HEK293 (cell line): ENCODE measurements around the gene DEPDC5.

Source experiments
- CTCF ChIA-PET: fragments of 350-600 bp; formaldehyde crosslinking; extraction: SDS; loops from one replicate; lab custom pipeline; 2021; ENCODE audit warnings: antibody characterized with exemption; lab: Yijun Ruan, JAX
- POLR2A ChIA-PET: fragments of 300-600 bp; formaldehyde crosslinking; extraction: SDS; loops from one replicate; lab custom pipeline; 2020; ENCODE audit warnings: antibody characterized with exemption, inconsistent platforms; lab: Yijun Ruan, JAX
- H3K27ac ChIP-seq: fragments of 200-500 bp; sonication (Bioruptor generic); 2 replicates; pipeline ENCODE4 v1.5.1; 2014; ENCODE audit warnings: low read depth, low read length, control low read depth, inconsistent platforms; ENCODE audit errors: extremely low read depth
- H3K36me3 ChIP-seq, 2 experiments: fragments of 200-500 bp in 1 of 2; sonication (Bioruptor generic) in 1 of 2; 1 replicate in 1 of 2; 2 replicates in 1 of 2; pipeline ENCODE4 v1.5.1; 2014 to 2017; ENCODE audit warnings: inconsistent platforms in 2 of 2, low read length in 2 of 2; ENCODE audit not compliant: control insufficient read depth in 2 of 2, insufficient read depth in 1 of 2
- H3K4me1 ChIP-seq: fragments of 200-500 bp; sonication (Bioruptor generic); 2 replicates; pipeline ENCODE4 v1.5.1; 2014; ENCODE audit warnings: mild to moderate bottlenecking, low read length, inconsistent platforms; ENCODE audit not compliant: control insufficient read depth, insufficient read depth
- H3K4me3 ChIP-seq: 2 replicates; pipeline ENCODE4 v1.5.1; 2011; ENCODE audit warnings: low read depth, mild to moderate bottlenecking, control low read depth, low read length, moderate library complexity
- H3K9me3 ChIP-seq: fragments of 200-500 bp; sonication (Bioruptor generic); 2 replicates; pipeline ENCODE4 v1.5.1; 2014; ENCODE audit warnings: low read depth, low read length, inconsistent platforms; ENCODE audit not compliant: control insufficient read depth, insufficient read depth
- BCL11B ChIP-seq: fragments of 450-650 bp; formaldehyde crosslinking; IDR thresholded peaks from 2 replicates; pipeline ENCODE4 v1.5.1; 2016; ENCODE audit warnings: low read depth, missing biosample characterization, missing genetic modification characterization
- EGR2 ChIP-seq: fragments of 450-650 bp; formaldehyde crosslinking; IDR thresholded peaks from 2 replicates; pipeline ENCODE4 v1.5.1; 2016; ENCODE audit warnings: low read depth, missing biosample characterization, missing genetic modification characterization
- FEZF1 ChIP-seq: fragments of 450-650 bp; formaldehyde crosslinking; IDR thresholded peaks from 2 replicates; pipeline ENCODE4 v1.5.1; 2016; ENCODE audit warnings: missing biosample characterization, missing genetic modification characterization
- IKZF3 ChIP-seq: fragments of 450-650 bp; IDR thresholded peaks from 2 replicates; pipeline ENCODE4 v1.5.0; 2018; ENCODE audit warnings: missing biosample characterization, mild to moderate bottlenecking, missing genetic modification characterization, moderate library complexity
- KLF17 ChIP-seq: fragments of 450-650 bp; formaldehyde crosslinking; IDR thresholded peaks from 2 replicates; pipeline ENCODE4 v1.5.1; 2016; ENCODE audit warnings: missing biosample characterization, missing genetic modification characterization
- KLF7 ChIP-seq: fragments of 450-650 bp; formaldehyde crosslinking; IDR thresholded peaks from 2 replicates; pipeline ENCODE4 v1.5.1; 2016; ENCODE audit warnings: missing biosample characterization, missing genetic modification characterization, borderline replicate concordance
- REPIN1 ChIP-seq: fragments of 450-650 bp; formaldehyde crosslinking; IDR thresholded peaks from 2 replicates; pipeline ENCODE4 v1.5.1; 2017; ENCODE audit warnings: missing biosample characterization, missing genetic modification characterization, low read depth
- TRIM28 ChIP-seq: IDR thresholded peaks from 2 replicates; pipeline ENCODE4 v1.6.1; 2011; ENCODE audit warnings: low read length, control low read depth, borderline replicate concordance
- ZBTB8A ChIP-seq: fragments of 450-650 bp; formaldehyde crosslinking; IDR thresholded peaks from 2 replicates; pipeline ENCODE4 v1.5.1; 2016; ENCODE audit warnings: missing biosample characterization, missing genetic modification characterization
- ZFP3 ChIP-seq: fragments of 450-650 bp; formaldehyde crosslinking; IDR thresholded peaks from 2 replicates; pipeline ENCODE4 v1.5.1; 2016; ENCODE audit warnings: low read depth, missing biosample characterization, missing genetic modification characterization
- ZNF112 ChIP-seq: fragments of 450-650 bp; formaldehyde crosslinking; IDR thresholded peaks from 2 replicates; pipeline ENCODE4 v1.5.0; 2017; ENCODE audit warnings: missing biosample characterization, missing genetic modification characterization
- ZNF121 ChIP-seq: fragments of 450-650 bp; formaldehyde crosslinking; IDR thresholded peaks from 2 replicates; pipeline ENCODE4 v1.5.1; 2016; ENCODE audit warnings: missing biosample characterization, missing genetic modification characterization
- ZNF157 ChIP-seq: fragments of 450-650 bp; formaldehyde crosslinking; IDR thresholded peaks from 2 replicates; pipeline ENCODE4 v1.5.1; 2016; ENCODE audit warnings: missing biosample characterization, missing genetic modification characterization
- ZNF174 ChIP-seq: fragments of 450-650 bp; formaldehyde crosslinking; IDR thresholded peaks from 2 replicates; pipeline ENCODE4 v1.5.0; 2017; ENCODE audit warnings: missing biosample characterization, mild to moderate bottlenecking, missing genetic modification characterization
- ZNF211 ChIP-seq: fragments of 450-650 bp; formaldehyde crosslinking; IDR thresholded peaks from 2 replicates; pipeline ENCODE4 v1.5.1; 2016; ENCODE audit warnings: low read depth, missing biosample characterization, missing genetic modification characterization
- ZNF214 ChIP-seq: fragments of 450-650 bp; formaldehyde crosslinking; IDR thresholded peaks from 2 replicates; pipeline ENCODE4 v1.5.1; 2017; ENCODE audit warnings: missing biosample characterization, mild to moderate bottlenecking, missing genetic modification characterization, borderline replicate concordance
- ZNF221 ChIP-seq: fragments of 450-650 bp; formaldehyde crosslinking; IDR thresholded peaks from 2 replicates; pipeline ENCODE4 v1.5.1; 2017; ENCODE audit warnings: missing biosample characterization, missing genetic modification characterization, borderline replicate concordance
- ZNF239 ChIP-seq: fragments of 450-650 bp; formaldehyde crosslinking; IDR thresholded peaks from 2 replicates; pipeline ENCODE4 v1.5.1; 2016; ENCODE audit warnings: missing biosample characterization, missing genetic modification characterization
- ZNF302 ChIP-seq: fragments of 450-650 bp; formaldehyde crosslinking; IDR thresholded peaks from 2 replicates; pipeline ENCODE4 v1.5.1; 2016; ENCODE audit warnings: missing biosample characterization, missing genetic modification characterization, low read depth
- ZNF335 ChIP-seq: fragments of 450-650 bp; formaldehyde crosslinking; conservative IDR thresholded peaks from 2 replicates; pipeline ENCODE4 v1.5.1; 2016; ENCODE audit warnings: missing biosample characterization, missing genetic modification characterization
- ZNF350 ChIP-seq: fragments of 450-650 bp; formaldehyde crosslinking; IDR thresholded peaks from 2 replicates; pipeline ENCODE4 v1.5.0; 2017; ENCODE audit warnings: missing biosample characterization, mild to moderate bottlenecking, missing genetic modification characterization
- ZNF37A ChIP-seq: fragments of 450-650 bp; IDR thresholded peaks from 2 replicates; pipeline ENCODE4 v1.5.1; 2018; ENCODE audit warnings: missing biosample characterization, missing genetic modification characterization
- ZNF514 ChIP-seq: fragments of 450-650 bp; formaldehyde crosslinking; IDR thresholded peaks from 2 replicates; pipeline ENCODE4 v1.5.1; 2016; ENCODE audit warnings: missing biosample characterization, missing genetic modification characterization
- ZNF549 ChIP-seq: fragments of 450-650 bp; IDR thresholded peaks from 2 replicates; pipeline ENCODE4 v1.5.1; 2018; ENCODE audit warnings: missing biosample characterization, missing genetic modification characterization, mild to moderate bottlenecking, inconsistent platforms, moderate library complexity
- ZNF555 ChIP-seq: fragments of 450-650 bp; formaldehyde crosslinking; conservative IDR thresholded peaks from 2 replicates; pipeline ENCODE4 v1.5.1; 2017; ENCODE audit warnings: missing biosample characterization, mild to moderate bottlenecking, missing genetic modification characterization, inconsistent platforms
- ZNF76 ChIP-seq: fragments of 450-650 bp; formaldehyde crosslinking; IDR thresholded peaks from 2 replicates; pipeline ENCODE4; 2016; ENCODE audit warnings: low read depth, missing biosample characterization, missing genetic modification characterization, borderline replicate concordance
- ZNF776 ChIP-seq: fragments of 450-650 bp; formaldehyde crosslinking; IDR thresholded peaks from 2 replicates; pipeline ENCODE4 v1.5.0; 2017; ENCODE audit warnings: missing biosample characterization, missing genetic modification characterization, borderline replicate concordance
- ZSCAN30 ChIP-seq: fragments of 450-650 bp; IDR thresholded peaks from 2 replicates; pipeline ENCODE4 v1.5.1; 2018; ENCODE audit warnings: missing biosample characterization, mild to moderate bottlenecking, missing genetic modification characterization, moderate library complexity
- TF ChIP-seq, protein P1 (sequence below): fragments of 450-650 bp; formaldehyde crosslinking; IDR thresholded peaks from 2 replicates; pipeline ENCODE4 v1.5.1; 2016; ENCODE audit warnings: missing biosample characterization, missing genetic modification characterization

The DEPDC5 gene

DNA sequence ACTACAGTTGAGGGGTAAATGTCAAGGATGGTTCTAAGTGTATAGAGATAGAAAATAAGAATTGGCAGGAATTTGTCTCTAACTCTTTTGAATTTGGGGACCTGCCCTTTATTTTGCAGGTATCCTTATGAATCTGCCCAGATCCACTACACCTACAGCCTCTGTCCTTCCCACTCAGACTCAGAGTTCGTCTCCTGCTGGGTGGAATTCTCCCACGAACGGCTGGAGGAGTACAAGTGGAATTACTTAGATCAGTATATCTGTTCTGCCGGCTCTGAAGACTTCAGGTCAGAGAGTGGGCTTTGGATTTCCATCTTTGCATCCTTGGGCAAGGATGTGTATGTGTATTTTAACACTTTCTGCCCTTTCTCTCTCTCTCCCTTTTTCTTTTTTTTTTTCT, 89.7 kb downstream of the DEPDC5 start:
- Histone ChIP-seq H3K4me1 (no peaks in the 10 kb centered on the region), H3K36me3 (peaks cover 22 to 93% of the 10 kb centered on the region in 2 experiments), H3K9me3 (no peaks in the 10 kb centered on the region), H3K4me3 (no peak overlapping the region), H3K27ac (no peak overlapping the region)
- POLR2A ChIA-PET: no interaction called here
- TF ChIP-seq ZNF121 (no peak), ZNF514 (no peak), EGR2 (tag by site-specific recombination) (no peak), ZNF76 (tag by site-specific recombination) (no peak), ZNF350 (tag by site-specific recombination) (no peak)
- TF ChIP-seq, protein P1, sequence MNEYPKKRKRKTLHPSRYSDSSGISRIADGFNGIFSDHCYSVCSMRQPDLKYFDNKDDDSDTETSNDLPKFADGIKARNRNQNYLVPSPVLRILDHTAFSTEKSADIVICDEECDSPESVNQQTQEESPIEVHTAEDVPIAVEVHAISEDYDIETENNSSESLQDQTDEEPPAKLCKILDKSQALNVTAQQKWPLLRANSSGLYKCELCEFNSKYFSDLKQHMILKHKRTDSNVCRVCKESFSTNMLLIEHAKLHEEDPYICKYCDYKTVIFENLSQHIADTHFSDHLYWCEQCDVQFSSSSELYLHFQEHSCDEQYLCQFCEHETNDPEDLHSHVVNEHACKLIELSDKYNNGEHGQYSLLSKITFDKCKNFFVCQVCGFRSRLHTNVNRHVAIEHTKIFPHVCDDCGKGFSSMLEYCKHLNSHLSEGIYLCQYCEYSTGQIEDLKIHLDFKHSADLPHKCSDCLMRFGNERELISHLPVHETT (tag by site-specific recombination): no peak
- CTCF ChIA-PET: interaction anchor here (0.6 to 0.9 kb wide), 2 partner anchors 14 to 352 kb away, joined by 3 to 4 read pairs; no protein-coding TSS in a partner anchor

DNA sequence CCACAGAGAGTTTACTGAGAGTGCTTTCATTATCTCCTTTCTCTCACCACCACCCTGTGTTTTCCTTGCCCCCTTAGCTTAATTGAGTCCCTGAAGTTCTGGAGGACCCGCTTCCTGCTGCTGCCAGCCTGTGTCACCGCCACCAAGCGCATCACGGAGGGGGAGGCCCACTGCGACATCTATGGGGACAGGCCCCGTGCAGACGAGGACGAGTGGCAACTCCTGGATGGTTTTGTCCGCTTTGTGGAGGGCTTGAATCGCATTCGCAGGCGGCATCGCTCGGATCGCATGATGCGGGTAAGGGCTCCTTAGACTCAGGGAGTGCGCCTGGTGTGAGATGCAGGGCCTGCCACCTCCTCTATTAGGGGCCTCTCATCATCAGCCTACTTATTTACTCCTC, 91.1 kb downstream of the DEPDC5 start:
- POLR2A ChIA-PET: no interaction called here
- no peak overlapping the region for H3K4me3 ChIP-seq
- H3K36me3 ChIP-seq: peaks cover 22 to 93% of the 10 kb centered on the region in 2 experiments
- no peak for TF ChIP-seq ZBTB8A (tag by site-specific recombination)
- TF ChIP-seq FEZF1 (tag by site-specific recombination): no peak
- no peak for TF ChIP-seq ZNF76 (tag by site-specific recombination)
- no peak for TF ChIP-seq IKZF3 (tag by site-specific recombination)
- no peak for TF ChIP-seq ZNF221 (tag by site-specific recombination)
- no peak for TF ChIP-seq ZNF239
- no peak for TF ChIP-seq ZNF174
- TF ChIP-seq KLF7 (tag by site-specific recombination): no peak
- no peaks in the 10 kb centered on the region for H3K4me1 ChIP-seq
- no peak overlapping the region for H3K27ac ChIP-seq
- CTCF ChIA-PET: interaction anchor here (0.6 kb wide), 1 partner anchor 96 kb away, joined by 3 read pairs; no protein-coding TSS in a partner anchor
- no peaks in the 10 kb centered on the region for H3K9me3 ChIP-seq

DNA sequence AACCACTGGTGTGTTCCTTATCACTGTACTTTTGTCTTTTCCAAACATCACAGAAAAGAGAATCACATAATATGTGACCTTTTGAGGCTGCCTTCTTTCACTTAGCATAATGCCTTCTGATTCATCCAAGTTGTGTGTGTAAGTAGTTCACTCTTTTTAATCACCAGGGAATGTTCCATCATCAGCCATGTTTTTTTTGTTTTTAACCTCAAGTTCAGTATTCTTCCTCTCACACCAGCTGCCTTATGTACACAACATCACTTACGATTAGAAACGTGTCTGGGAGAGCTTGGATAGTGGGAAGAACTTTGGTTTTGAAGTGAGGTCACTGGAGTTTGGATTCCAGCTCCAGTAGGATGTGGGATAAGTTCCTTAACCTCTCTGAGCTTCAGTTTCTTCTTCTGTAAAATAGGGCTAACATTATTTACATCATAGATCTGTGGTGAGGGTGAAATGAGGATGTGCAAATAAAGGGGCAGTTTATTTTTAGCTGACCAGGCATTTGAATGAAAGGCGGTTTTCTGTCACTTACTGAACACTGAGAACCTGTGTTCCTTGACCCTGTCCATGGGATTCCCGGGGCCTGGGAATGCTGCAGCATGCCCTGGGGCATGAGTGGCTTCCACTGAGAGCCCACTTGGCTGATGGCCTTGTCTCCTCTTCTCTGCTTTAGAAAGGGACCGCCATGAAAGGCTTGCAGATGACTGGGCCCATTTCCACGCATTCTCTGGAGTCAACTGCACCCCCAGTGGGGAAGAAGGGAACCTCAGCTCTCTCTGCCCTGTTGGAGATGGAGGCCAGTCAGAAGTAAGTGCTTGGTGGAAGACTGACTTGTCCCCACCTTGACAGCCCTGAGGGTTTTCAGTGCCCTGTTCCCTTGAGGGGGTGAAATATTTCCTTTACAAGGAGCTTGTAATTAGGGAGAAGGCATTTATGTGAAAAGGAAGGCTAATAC, 92.6 kb downstream of the DEPDC5 start:
- POLR2A ChIA-PET: interaction anchor here (0.6 to 0.7 kb wide), 2 partner anchors 61 to 137 kb away, joined by 4 to 5 read pairs; no protein-coding TSS in a partner anchor
- Histone ChIP-seq H3K4me1 (no peaks in the 10 kb centered on the region), H3K4me3 (no peak overlapping the region), H3K9me3 (no peaks in the 10 kb centered on the region), H3K27ac (no peak overlapping the region), H3K36me3 (peaks cover 22 to 83% of the 10 kb centered on the region in 2 experiments)
- CTCF ChIA-PET: interaction anchor here (0.6 to 1.2 kb wide), 4 partner anchors 11 to 872 kb away, joined by 3 to 4 read pairs (median 3); no protein-coding TSS in a partner anchor
- TF ChIP-seq ZNF776 (no peak), ZNF211 (tag by site-specific recombination) (no peak), ZNF302 (no peak), ZSCAN30 (tag by site-specific recombination) (no peak), ZNF335 (no peak), BCL11B (no peak), ZNF121 (no peak), ZFP3 (tag by site-specific recombination) (no peak), REPIN1 (tag by site-specific recombination) (no peak), ZNF157 (tag by site-specific recombination) (no peak), ZNF549 (tag by site-specific recombination) (no peak), ZNF37A (tag by site-specific recombination) (no peak), ZNF555 (no peak), TRIM28 (no peak), KLF17 (tag by site-specific recombination) (no peak), ZNF112 (tag by site-specific recombination) (no peak), ZNF214 (tag by site-specific recombination) (no peak)
